ENCODE measurements around the gene CCDC61.

DNA sequence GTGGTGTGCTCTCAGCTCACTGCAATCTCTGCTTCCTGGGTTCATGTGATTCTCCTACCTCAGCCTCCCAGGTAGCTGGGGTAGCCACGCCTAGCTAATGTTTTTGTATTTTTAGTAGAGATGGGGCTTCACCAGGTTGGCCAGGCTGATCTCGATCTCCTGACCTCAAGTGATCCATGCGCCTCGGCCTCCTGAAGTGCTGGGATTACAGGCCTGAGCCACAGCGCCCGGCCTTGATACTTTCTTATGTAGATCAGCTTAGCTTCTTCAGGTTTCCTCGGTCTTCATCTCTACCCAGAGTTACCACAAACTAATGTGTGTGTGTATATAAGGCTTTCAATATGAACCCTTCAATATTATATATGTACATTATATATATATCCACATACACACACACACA is 9.9 kb upstream of the CCDC61 start:
- no peak for TF ChIP-seq POLR2A (IDR thresholded peaks at IDR 0.05)
- TF ChIP-seq, protein P1, sequence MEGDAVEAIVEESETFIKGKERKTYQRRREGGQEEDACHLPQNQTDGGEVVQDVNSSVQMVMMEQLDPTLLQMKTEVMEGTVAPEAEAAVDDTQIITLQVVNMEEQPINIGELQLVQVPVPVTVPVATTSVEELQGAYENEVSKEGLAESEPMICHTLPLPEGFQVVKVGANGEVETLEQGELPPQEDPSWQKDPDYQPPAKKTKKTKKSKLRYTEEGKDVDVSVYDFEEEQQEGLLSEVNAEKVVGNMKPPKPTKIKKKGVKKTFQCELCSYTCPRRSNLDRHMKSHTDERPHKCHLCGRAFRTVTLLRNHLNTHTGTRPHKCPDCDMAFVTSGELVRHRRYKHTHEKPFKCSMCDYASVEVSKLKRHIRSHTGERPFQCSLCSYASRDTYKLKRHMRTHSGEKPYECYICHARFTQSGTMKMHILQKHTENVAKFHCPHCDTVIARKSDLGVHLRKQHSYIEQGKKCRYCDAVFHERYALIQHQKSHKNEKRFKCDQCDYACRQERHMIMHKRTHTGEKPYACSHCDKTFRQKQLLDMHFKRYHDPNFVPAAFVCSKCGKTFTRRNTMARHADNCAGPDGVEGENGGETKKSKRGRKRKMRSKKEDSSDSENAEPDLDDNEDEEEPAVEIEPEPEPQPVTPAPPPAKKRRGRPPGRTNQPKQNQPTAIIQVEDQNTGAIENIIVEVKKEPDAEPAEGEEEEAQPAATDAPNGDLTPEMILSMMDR (IDR thresholded peaks at IDR 0.05) = no peak
